Activated CD8-positive, alpha-beta T cell treated with anti-CD3 and anti-CD28 coated beads for 36 hours (primary cell): ENCODE data around the gene CNTNAP2. TPM values are rescaled to one million over a fixed set of nuclear protein-coding genes. Genes with fewer than 3 reads are reported as not detected.

Experiments used
- ATAC-seq: fragments of 200-7000 bp; cut with Tn5 transposase; one replicate; pipeline ENCODE4 v1.10.0; 2021; ENCODE audit warnings: mild to moderate bottlenecking, moderate library complexity
- CTCF ChIA-PET: fragments of 350-600 bp; sonication (Branson Sonifier 250); formaldehyde crosslinking; loops from one replicate; lab custom pipeline; 2021; ENCODE audit warnings: antibody characterized with exemption; lab: Charles Lee
- POLR2A ChIA-PET: fragments of 350-600 bp; sonication (Branson Sonifier 250); formaldehyde crosslinking; loops from one replicate; lab custom pipeline; 2021; ENCODE audit warnings: antibody characterized with exemption; lab: Charles Lee
- DNase-seq: peaks from one replicate; pipeline ENCODE4 v3.0.0-alpha.2; 2020
- H3K27ac Mint-ChIP-seq: one replicate; pipeline ENCODE4 v1.8.0; 2021; ENCODE audit warnings: mild to moderate bottlenecking, mixed read lengths
- H3K27me3 Mint-ChIP-seq: one replicate; pipeline ENCODE4 v1.8.0; 2021; ENCODE audit warnings: mixed read lengths
- H3K36me3 Mint-ChIP-seq: one replicate; pipeline ENCODE4 v1.8.0; 2021; ENCODE audit warnings: low read depth, mixed read lengths
- H3K4me1 Mint-ChIP-seq: one replicate; pipeline ENCODE4 v1.8.0; 2021; ENCODE audit warnings: low read depth, mixed read lengths
- H3K4me3 Mint-ChIP-seq: one replicate; pipeline ENCODE4 v1.8.0; 2021; ENCODE audit warnings: mild to moderate bottlenecking, moderate library complexity, mixed read lengths
- H3K9me3 Mint-ChIP-seq: one replicate; pipeline ENCODE4 v1.8.0; 2021; ENCODE audit warnings: mixed read lengths
- CTCF ChIP-seq: fragments of 200-600 bp; IDR thresholded peaks from one replicate; pipeline ENCODE4 v1.8.0; 2022; ENCODE audit warnings: antibody characterized with exemption, mild to moderate bottlenecking
- intact Hi-C: fragments of 100-400 bp; cut with micrococcal nuclease; formaldehyde crosslinking; loops from one replicate; pipeline ENCODE4 v1.10.0; 2022
- total RNA-seq, 2 experiments: library from RNA; stranded (reverse); gene quantifications; one replicate each; pipeline ENCODE4 v1.2.3, GENCODE V29; 2021

The CNTNAP2 gene
- total RNA-seq, 2 experiments from 2014 or later: not detected

- CTCF ChIA-PET: interaction anchor here (3.2 kb wide), 1 partner anchor 11 kb away, joined by 17 read pairs; no protein-coding TSS in a partner anchor
- Mint-ChIP-seq H3K27me3 (peaks cover 10% of the 10 kb centered on the region), H3K9me3 (no peaks in the 10 kb centered on the region), H3K4me3 (no peak overlapping the region), H3K4me1 (no peaks in the 10 kb centered on the region), H3K36me3 (no peaks in the 10 kb centered on the region), H3K27ac (no peak overlapping the region)
- intact Hi-C loops: no loop called here
- DNase-seq: no peak
- POLR2A ChIA-PET: no interaction called here
- TF ChIP-seq CTCF: no peak
- ATAC-seq: no peak
Observed at GRCh38 chr7:148275359-148275890, 2158.8 kb downstream of the CNTNAP2 start.

GRCh38 chr7:148276314-148277041, 2159.9 kb downstream of the CNTNAP2 start:
- Mint-ChIP-seq H3K4me3 (no peak overlapping the region), H3K27me3 (peaks cover 10% of the 10 kb centered on the region), H3K4me1 (no peaks in the 10 kb centered on the region), H3K36me3 (no peaks in the 10 kb centered on the region), H3K27ac (no peak overlapping the region), H3K9me3 (no peaks in the 10 kb centered on the region)
- DNase-seq (no peak), ATAC-seq (no peak)
- ChIA-PET POLR2A (no interaction called here), CTCF (interaction anchor here (3.2 kb wide), 1 partner anchor 13 kb away, joined by 17 read pairs; no protein-coding TSS in a partner anchor)
- TF ChIP-seq CTCF: no peak
- intact Hi-C loops: no loop called here

- Mint-ChIP-seq H3K27ac (no peak overlapping the region), H3K27me3 (peaks cover 10% of the 10 kb centered on the region), H3K36me3 (no peaks in the 10 kb centered on the region), H3K9me3 (no peaks in the 10 kb centered on the region), H3K4me3 (no peak overlapping the region), H3K4me1 (no peaks in the 10 kb centered on the region)
- intact Hi-C loops: no loop called here
- no peak for TF ChIP-seq CTCF
- POLR2A ChIA-PET: no interaction called here
- DNase-seq: no peak
- CTCF ChIA-PET: interaction anchor here (3.2 kb wide), 1 partner anchor 13 kb away, joined by 17 read pairs; no protein-coding TSS in a partner anchor
- no peak for ATAC-seq
Observed at GRCh38 chr7:148277042-148277660, 2160.6 kb downstream of the CNTNAP2 start.

GRCh38 chr7:148286150-148286549, 2169.5 kb downstream of the CNTNAP2 start:
- Mint-ChIP-seq H3K4me1 (no peaks in the 10 kb centered on the region), H3K9me3 (no peaks in the 10 kb centered on the region), H3K27me3 (peaks cover 9% of the 10 kb centered on the region), H3K4me3 (no peak overlapping the region), H3K27ac (no peak overlapping the region), H3K36me3 (no peaks in the 10 kb centered on the region)
- intact Hi-C loops: no loop called here
- ATAC-seq: no peak
- CTCF ChIA-PET: no interaction called here
- DNase-seq: no peak
- POLR2A ChIA-PET: no interaction called here
- TF ChIP-seq CTCF: no peak

GRCh38 chr7:148287538-148287937, 2170.9 kb downstream of the CNTNAP2 start:
- no peak overlapping the region for H3K27ac Mint-ChIP-seq

More at GRCh38 chr7:148287538-148287937, 2170.9 kb downstream of the CNTNAP2 start:
- no peaks in the 10 kb centered on the region for H3K4me1 Mint-ChIP-seq
- H3K27me3 Mint-ChIP-seq: peaks cover 15% of the 10 kb centered on the region
- ChIA-PET POLR2A (no interaction called here), CTCF (no interaction called here)
- DNase-seq: no peak
- ATAC-seq: no peak
- H3K9me3 Mint-ChIP-seq: no peaks in the 10 kb centered on the region
- H3K4me3 Mint-ChIP-seq: no peak overlapping the region
- TF ChIP-seq CTCF: no peak
- H3K36me3 Mint-ChIP-seq: no peaks in the 10 kb centered on the region
- intact Hi-C loops: no loop called here
